Loucy (cell line): ENCODE data around the gene MYO10.

Source experiments
- H2AFZ ChIP-seq: fragments of 200-600 bp; sonication (generic); 2 replicates; pipeline ENCODE4 v1.6.0; 2016; ENCODE audit warnings: antibody characterized with exemption, mild to moderate bottlenecking, low read length, moderate library complexity
- H3F3A ChIP-seq: fragments of 200-600 bp; 2 replicates; pipeline ENCODE4 v1.6.0; 2016; ENCODE audit warnings: antibody characterized with exemption, low read depth, mild to moderate bottlenecking
- H3K27me3 ChIP-seq: fragments of 200-600 bp; sonication (generic); 2 replicates; pipeline ENCODE4 v1.6.1; 2014; ENCODE audit warnings: low read length, mild to moderate bottlenecking; ENCODE audit not compliant: insufficient read depth, poor library complexity, severe bottlenecking
- H3K36me3 ChIP-seq: fragments of 200-600 bp; sonication (generic); 2 replicates; pipeline ENCODE4 v1.6.1; 2016; ENCODE audit warnings: low read length; ENCODE audit not compliant: insufficient read depth
- H3K4me1 ChIP-seq: fragments of 200-600 bp; sonication (generic); 2 replicates; pipeline ENCODE4 v1.5.1; 2014; ENCODE audit warnings: low read length, mild to moderate bottlenecking; ENCODE audit not compliant: insufficient read depth, poor library complexity, severe bottlenecking
- H3K4me2 ChIP-seq: fragments of 200-600 bp; sonication (generic); 2 replicates; pipeline ENCODE4 v1.6.0; 2014; ENCODE audit warnings: antibody characterized with exemption, low read length, low read depth, mild to moderate bottlenecking; ENCODE audit not compliant: poor library complexity, severe bottlenecking
- H3K4me3 ChIP-seq: fragments of 200-600 bp; sonication (generic); 2 replicates; pipeline ENCODE4 v1.5.1; 2014; ENCODE audit warnings: low read length, mild to moderate bottlenecking, mixed read lengths; ENCODE audit not compliant: poor library complexity, severe bottlenecking
- H3K79me2 ChIP-seq: fragments of 200-600 bp; sonication (generic); 2 replicates; pipeline ENCODE4 v1.6.1; 2014; ENCODE audit warnings: low read length; ENCODE audit not compliant: insufficient read depth
- H3K9ac ChIP-seq: fragments of 200-600 bp; sonication (generic); 2 replicates; pipeline ENCODE4 v1.6.0; 2014; ENCODE audit warnings: mild to moderate bottlenecking, low read depth, low read length, moderate library complexity; ENCODE audit not compliant: poor library complexity, severe bottlenecking
- H3K9me2 ChIP-seq: fragments of 200-600 bp; sonication (generic); replicated peaks from 2 replicates; pipeline ENCODE4 v1.6.1; 2016; ENCODE audit warnings: low read depth, low read length, mixed read lengths
- H3K9me3 ChIP-seq: fragments of 200-600 bp; sonication (generic); 2 replicates; pipeline ENCODE4 v1.6.1; 2014; ENCODE audit warnings: mild to moderate bottlenecking, antibody characterized with exemption, low read length, low read depth; ENCODE audit not compliant: insufficient read depth
- H4K20me1 ChIP-seq: fragments of 200-600 bp; sonication (generic); 2 replicates; pipeline ENCODE4 v1.6.0; 2014; ENCODE audit warnings: antibody characterized with exemption, low read length, mild to moderate bottlenecking; ENCODE audit not compliant: insufficient read depth, poor library complexity, severe bottlenecking
- EZH2phosphoT487 ChIP-seq: fragments of 200-600 bp; IDR thresholded peaks from 2 replicates; pipeline ENCODE4 v1.6.1; 2018; ENCODE audit warnings: antibody characterized with exemption, mild to moderate bottlenecking, moderate library complexity, borderline replicate concordance
- TF ChIP-seq, protein P1 (sequence below): fragments of 200-600 bp; sonication (generic); conservative IDR thresholded peaks from 2 replicates; pipeline ENCODE4 v1.5.1; 2014; ENCODE audit warnings: mild to moderate bottlenecking, antibody characterized with exemption, low read length

MYO10 gene

DNA sequence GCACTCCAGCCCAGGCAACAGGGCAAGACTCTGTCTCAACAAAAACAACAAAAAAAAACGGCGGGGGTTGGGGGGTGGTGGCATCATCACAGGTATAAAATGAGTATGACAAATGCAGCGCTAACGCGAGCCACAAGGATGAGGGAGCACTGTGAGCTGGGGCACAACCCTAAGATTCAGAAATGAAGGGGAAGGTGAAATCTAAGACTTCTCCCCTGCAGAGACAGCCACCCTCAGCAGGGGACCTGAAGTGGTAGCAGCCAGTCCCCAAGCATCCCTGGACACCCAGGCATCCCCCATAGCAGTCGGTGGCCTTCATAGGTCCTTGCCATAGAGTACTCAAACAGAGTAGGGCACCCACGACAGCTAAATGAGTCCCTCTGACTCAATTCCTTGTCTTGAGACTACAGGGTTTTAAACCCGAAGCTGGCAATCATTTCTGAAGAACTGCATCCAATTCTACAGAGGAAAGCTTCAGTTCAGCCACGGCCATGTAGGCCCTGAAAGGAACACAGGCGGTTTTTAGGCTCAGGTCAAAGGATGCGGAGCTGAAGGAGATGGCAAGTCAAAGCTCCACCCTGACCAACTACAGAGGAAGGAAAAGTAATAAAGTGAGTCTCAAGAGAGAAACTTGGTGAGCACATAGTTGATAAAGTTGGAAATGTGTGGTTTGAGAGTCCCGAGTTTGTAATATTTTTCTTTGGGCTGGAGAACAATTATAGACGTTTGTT, 50.3 kb downstream of the MYO10 start:
- H3K4me1 ChIP-seq = no peaks in the 10 kb centered on the region
- H3K4me3 ChIP-seq = no peak overlapping the region
- no peaks in the 10 kb centered on the region for H3K27me3 ChIP-seq
- no peaks in the 10 kb centered on the region for H4K20me1 ChIP-seq
- no peaks in the 10 kb centered on the region for H3K9me2 ChIP-seq
- H3K9ac ChIP-seq = no peak overlapping the region
- H3F3A ChIP-seq = no peaks in the 10 kb centered on the region
- TF ChIP-seq, protein P1, sequence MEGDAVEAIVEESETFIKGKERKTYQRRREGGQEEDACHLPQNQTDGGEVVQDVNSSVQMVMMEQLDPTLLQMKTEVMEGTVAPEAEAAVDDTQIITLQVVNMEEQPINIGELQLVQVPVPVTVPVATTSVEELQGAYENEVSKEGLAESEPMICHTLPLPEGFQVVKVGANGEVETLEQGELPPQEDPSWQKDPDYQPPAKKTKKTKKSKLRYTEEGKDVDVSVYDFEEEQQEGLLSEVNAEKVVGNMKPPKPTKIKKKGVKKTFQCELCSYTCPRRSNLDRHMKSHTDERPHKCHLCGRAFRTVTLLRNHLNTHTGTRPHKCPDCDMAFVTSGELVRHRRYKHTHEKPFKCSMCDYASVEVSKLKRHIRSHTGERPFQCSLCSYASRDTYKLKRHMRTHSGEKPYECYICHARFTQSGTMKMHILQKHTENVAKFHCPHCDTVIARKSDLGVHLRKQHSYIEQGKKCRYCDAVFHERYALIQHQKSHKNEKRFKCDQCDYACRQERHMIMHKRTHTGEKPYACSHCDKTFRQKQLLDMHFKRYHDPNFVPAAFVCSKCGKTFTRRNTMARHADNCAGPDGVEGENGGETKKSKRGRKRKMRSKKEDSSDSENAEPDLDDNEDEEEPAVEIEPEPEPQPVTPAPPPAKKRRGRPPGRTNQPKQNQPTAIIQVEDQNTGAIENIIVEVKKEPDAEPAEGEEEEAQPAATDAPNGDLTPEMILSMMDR = no peak
- no peak for TF ChIP-seq EZH2phosphoT487
- no peak overlapping the region for H3K4me2 ChIP-seq
- H2AFZ ChIP-seq = no peak overlapping the region
- no peaks in the 10 kb centered on the region; the same call in 1 of the 2 replicates for H3K9me3 ChIP-seq
- H3K36me3 ChIP-seq = no peaks in the 10 kb centered on the region
- no peaks in the 10 kb centered on the region for H3K79me2 ChIP-seq

DNA sequence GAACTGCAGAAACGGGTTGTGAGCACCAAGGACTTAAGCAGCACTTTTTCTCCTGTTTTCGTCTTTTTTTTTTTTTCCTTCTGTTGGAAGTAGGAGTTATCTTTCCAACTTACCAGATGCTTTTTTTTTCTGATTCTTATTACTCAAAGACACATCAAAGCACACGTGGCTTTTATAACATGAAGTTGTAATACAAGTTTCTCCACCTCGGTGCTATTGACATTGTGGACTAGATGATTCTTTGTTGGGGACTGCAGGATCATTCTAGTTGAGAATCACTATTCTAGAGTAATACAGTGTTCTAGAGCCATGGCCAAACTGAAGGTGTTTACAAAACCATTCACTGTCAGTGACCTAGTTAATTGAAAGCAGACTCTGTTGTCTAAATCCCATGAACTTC, 51.5 kb downstream of the MYO10 start:
- no peaks in the 10 kb centered on the region for H3K27me3 ChIP-seq
- no peaks in the 10 kb centered on the region for H3K79me2 ChIP-seq
- H3K4me2 ChIP-seq = no peak overlapping the region
- H3K9me2 ChIP-seq = no peaks in the 10 kb centered on the region
- H4K20me1 ChIP-seq = no peaks in the 10 kb centered on the region
- no peaks in the 10 kb centered on the region for H3K4me1 ChIP-seq
- no peak overlapping the region for H3K4me3 ChIP-seq
- no peaks in the 10 kb centered on the region for H3F3A ChIP-seq
- H3K9ac ChIP-seq = no peak overlapping the region
- no peaks in the 10 kb centered on the region for H3K36me3 ChIP-seq
- H2AFZ ChIP-seq = no peak overlapping the region
- TF ChIP-seq, protein P1 = no peak
- no peak for TF ChIP-seq EZH2phosphoT487
- no peaks in the 10 kb centered on the region; the same call in 1 of the 2 replicates for H3K9me3 ChIP-seq

DNA sequence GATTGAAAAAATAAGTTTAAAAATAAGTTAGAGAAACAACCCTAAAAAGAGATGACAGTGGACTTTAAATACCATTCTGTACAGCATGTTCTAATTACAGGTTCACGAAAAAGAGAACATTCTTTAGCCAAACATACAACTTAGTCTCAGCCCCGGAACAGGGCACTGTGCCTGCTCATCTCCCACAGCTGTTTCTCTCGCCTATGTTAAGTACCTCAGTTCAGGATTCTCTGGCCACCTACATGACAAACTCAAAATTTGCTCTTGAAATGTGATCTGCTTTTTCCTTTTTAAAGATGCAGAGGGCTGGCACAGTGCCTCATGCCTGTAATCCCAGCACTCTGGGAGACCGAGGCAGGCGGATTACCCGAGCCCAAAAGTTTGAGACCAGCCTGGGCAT, 52.3 kb downstream of the MYO10 start:
- H3K9me3 ChIP-seq = no peaks in the 10 kb centered on the region; the same call in 1 of the 2 replicates
- no peaks in the 10 kb centered on the region for H3F3A ChIP-seq
- no peaks in the 10 kb centered on the region for H3K9me2 ChIP-seq
- H3K4me2 ChIP-seq = no peak overlapping the region
- no peaks in the 10 kb centered on the region for H3K79me2 ChIP-seq
- no peak overlapping the region for H3K9ac ChIP-seq
- H3K27me3 ChIP-seq = no peaks in the 10 kb centered on the region
- TF ChIP-seq, protein P1 = no peak
- TF ChIP-seq EZH2phosphoT487 = no peak
- no peaks in the 10 kb centered on the region for H3K36me3 ChIP-seq
- H2AFZ ChIP-seq = no peak overlapping the region
- no peak overlapping the region for H3K4me3 ChIP-seq
- no peaks in the 10 kb centered on the region for H3K4me1 ChIP-seq
- H4K20me1 ChIP-seq = no peaks in the 10 kb centered on the region
